ENCODE data around the gene ZFP69B. TPM values are rescaled to one million over a fixed set of nuclear protein-coding genes. Genes with fewer than 3 reads are reported as not detected.

The ZFP69B gene
- total RNA-seq (1 to 10 TPM in 5 of 9 donors, under 1 TPM in 4; 0.44 to 2.6 (median 1.1) TPM), polyA plus RNA-seq (1 to 10 TPM in 1 of 2 donors, under 1 TPM in 1; 0.42 to 1.5 TPM)
- long read RNA-seq, donor 1, result 0 reads
- long read RNA-seq, donor 2, partial matches to known transcripts, result 1 of 5 reads
- long read RNA-seq, donor 2, other reads (novel, unspliced or antisense), result 0 of 5 reads
- long read RNA-seq, donor 3, partial matches to known transcripts, result 0 of 3 reads
- long read RNA-seq, donor 3, other reads (novel, unspliced or antisense), result 2 of 3 reads

DNA sequence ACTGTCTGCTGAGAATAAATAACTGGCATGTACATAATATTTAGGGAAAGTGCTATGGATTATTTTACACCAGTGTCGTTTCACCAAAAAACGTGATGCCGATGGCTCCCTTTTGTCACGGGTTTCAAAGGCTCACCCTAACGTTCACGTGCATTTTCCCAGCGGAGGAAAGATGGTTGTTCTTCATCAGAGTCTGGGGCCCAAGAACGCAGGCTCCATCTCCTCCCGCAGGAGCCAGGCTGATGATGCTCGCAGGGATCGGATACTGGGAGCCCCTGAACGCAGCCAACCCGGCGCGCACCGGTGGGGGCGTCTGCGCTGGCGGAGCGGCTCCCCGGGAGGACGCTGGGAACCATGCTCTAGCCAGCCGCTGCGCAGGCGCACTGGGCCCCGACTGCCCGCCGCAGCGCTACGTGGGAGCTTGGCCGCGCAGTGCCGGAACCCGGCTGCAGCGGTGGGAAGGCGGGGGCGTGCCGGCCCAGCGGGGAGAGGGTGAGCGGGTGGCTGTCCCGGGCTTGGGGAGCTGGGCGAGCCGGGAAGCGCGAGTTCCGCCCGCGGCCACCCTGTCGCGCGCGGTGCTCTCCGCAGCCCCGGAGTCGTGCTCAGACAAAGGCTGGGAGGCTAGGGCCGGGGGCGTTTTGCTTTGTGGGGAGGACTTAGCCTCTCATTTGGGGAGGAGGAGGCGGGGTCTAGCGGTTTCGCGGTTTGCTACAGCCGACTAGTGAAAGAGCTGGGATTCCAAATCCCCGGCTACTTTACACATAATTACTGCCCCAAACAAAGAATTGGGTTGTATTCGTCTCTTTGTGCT lies at the start of gene ZFP69B:
TSS of gene ZFP69B (plus strand) at position 793 of the 811 bp plus-strand sequence. CDS start 486 bp downstream, outside the sequence.
- intact Hi-C loops (cut with DNase I), result loop anchor here in 1 of 10 donors (5.0 kb wide), 1 partner anchor 57 kb away; the partner anchor contains the start of gene EXO5
- Histone ChIP-seq H3K4me1 (peaks cover 0 to 16% (median 10%) of the 10 kb centered on the region in 12 donors), H3K36me3 (peaks cover 0 to 4% (median 0%) of the 10 kb centered on the region in 9 donors), H3K27me3 (no peaks in the 10 kb centered on the region), H3K27ac (peak within 1 kb of the TSS; percentile 12 to 94 (median 80)), H3K9me3 (peaks cover 0 to 48% (median 7%) of the 10 kb centered on the region in 12 donors), H3K4me3 (peak within 1 kb of the TSS; percentile 40 to 93 (median 78))
- peak; percentile 96 to 100 (median 100) for ATAC-seq
- peak; percentile 92 to 97 (median 95) for DNase-seq
- 1 to 2% (median 1%) methylated on average over 32 to 64 of the region's 64 CpGs for WGBS, 4 donors
- TF ChIP-seq, protein P1, sequence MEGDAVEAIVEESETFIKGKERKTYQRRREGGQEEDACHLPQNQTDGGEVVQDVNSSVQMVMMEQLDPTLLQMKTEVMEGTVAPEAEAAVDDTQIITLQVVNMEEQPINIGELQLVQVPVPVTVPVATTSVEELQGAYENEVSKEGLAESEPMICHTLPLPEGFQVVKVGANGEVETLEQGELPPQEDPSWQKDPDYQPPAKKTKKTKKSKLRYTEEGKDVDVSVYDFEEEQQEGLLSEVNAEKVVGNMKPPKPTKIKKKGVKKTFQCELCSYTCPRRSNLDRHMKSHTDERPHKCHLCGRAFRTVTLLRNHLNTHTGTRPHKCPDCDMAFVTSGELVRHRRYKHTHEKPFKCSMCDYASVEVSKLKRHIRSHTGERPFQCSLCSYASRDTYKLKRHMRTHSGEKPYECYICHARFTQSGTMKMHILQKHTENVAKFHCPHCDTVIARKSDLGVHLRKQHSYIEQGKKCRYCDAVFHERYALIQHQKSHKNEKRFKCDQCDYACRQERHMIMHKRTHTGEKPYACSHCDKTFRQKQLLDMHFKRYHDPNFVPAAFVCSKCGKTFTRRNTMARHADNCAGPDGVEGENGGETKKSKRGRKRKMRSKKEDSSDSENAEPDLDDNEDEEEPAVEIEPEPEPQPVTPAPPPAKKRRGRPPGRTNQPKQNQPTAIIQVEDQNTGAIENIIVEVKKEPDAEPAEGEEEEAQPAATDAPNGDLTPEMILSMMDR (IDR thresholded peaks at IDR 0.05), result peak in 3 of 12 donors; percentile 13 to 40 (median 23)
- peak in 1 of 2 donors; percentile 66 for TF ChIP-seq POLR2A (IDR thresholded peaks at IDR 0.05)

DNA sequence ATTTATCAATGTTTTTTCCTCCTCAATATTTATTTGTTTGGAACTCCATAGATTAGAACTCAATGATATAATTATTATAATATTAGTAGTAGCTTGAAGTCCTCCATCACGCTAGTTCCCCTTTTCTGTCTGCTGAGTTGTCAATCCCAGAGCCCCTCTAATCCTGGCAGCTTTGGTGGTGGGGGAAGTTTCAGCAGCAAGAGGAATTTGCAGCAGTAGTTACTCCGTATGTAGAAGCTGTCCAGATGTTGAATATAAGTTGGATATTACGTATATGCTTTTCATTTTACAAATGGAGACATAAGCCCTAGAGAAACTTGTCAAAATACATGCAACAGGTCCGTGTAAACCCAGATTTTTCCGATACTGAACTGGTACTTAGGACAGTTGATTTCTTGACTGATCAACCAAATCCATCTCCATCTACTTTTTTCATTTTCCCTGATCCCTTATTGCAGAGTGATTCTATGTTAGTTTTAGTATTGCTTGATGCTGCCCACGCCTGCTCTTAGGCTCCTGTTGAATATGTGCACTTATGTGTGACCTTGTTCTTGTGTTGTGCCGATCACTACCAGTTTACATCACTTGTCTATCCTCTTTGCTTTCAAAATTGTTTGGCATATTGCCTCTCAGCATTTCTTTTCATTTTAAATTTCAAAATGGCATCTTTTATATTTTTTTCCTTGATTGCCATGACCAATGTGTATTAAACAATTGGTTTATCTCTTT lies 48.6 kb upstream of the ZFP69B start:
- TF ChIP-seq, protein P1 (IDR thresholded peaks at IDR 0.05), result no peak
- TF ChIP-seq POLR2A (IDR thresholded peaks at IDR 0.05), result no peak
- H3K4me3 ChIP-seq, result no peak overlapping the region
- H3K9me3 ChIP-seq, result no peaks in the 10 kb centered on the region
- peaks cover 0 to 9% (median 0%) of the 10 kb centered on the region in 9 donors for H3K36me3 ChIP-seq
- peaks cover 0 to 83% (median 2%) of the 10 kb centered on the region in 12 donors for H3K4me1 ChIP-seq
- WGBS, 4 donors, result 85 to 89% (median 87%) methylated on average over 7 of the region's 7 CpGs
- H3K27me3 ChIP-seq, result no peaks in the 10 kb centered on the region
- peak overlapping the region in 1 of 12 donors; percentile 29 for H3K27ac ChIP-seq
- DNase-seq (peak in 1 of 5 donors; percentile 33), ATAC-seq (peak in 1 of 4 donors; percentile 27)
- intact Hi-C loops (cut with DNase I), result loop anchor here in 9 of 10 donors (2.0 to 10.0 kb wide), 8 partner anchors 57 to 314 kb away; partner anchors contain the start of gene COL9A2 (in 1 of the 9)

DNA sequence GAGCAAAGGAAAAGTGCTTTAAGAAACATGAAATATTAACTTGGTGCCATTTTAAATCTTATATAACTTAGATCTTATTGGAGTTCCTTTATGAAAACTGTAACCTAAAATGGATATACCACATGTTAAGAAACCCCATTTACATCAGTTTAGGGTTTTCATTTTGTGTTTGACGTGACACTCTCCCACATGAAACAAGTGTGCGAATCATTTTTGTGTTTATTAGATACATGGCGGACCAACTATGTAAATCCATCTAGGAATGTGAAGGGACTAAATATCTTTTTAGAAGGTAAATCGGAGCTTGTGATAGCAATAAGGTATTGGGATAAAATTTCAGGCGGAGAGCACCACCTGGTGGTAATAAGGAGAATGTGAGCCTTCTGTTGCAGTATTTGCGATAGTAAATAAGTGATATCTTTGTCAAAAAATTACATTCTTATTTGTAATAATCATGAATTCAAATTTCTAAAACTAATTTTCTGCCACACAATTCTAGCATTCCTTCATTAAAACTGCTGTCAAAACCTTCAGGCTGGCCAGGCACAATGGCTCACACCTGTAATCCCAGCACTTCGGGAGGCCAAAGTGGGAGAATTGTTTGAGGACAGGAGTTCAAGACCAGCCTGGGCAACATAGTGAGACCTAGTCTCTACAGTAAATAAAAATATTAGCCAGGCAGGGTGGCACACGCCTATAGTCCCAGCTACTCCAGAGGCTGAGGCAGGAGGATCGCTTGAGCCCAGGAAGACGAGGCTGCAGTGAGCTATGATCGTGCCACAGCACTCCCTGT lies 45.4 kb upstream of the ZFP69B start:
- 48 to 53% (median 49%) methylated on average over 11 of the region's 11 CpGs for WGBS, 4 donors
- DNase-seq, result peak in 1 of 5 donors; percentile 25
- Histone ChIP-seq H3K4me1 (peaks cover 0 to 53% (median 2%) of the 10 kb centered on the region in 12 donors), H3K27ac (peak overlapping the region in 2 of 12 donors; percentile 13 to 67), H3K4me3 (peak overlapping the region in 1 of 12 donors; percentile 8), H3K36me3 (peaks cover 0 to 35% (median 2%) of the 10 kb centered on the region in 9 donors), H3K27me3 (no peaks in the 10 kb centered on the region), H3K9me3 (no peaks in the 10 kb centered on the region)
- ATAC-seq, result peak in 2 of 4 donors; percentile 57 to 61
- TF ChIP-seq, protein P1 (IDR thresholded peaks at IDR 0.05), result peak; percentile 74 to 92 (median 86)
- TF ChIP-seq POLR2A (IDR thresholded peaks at IDR 0.05), result no peak
- intact Hi-C loops (cut with DNase I), result loop anchor here (1.0 to 10.0 kb wide), 10 partner anchors 60 to 318 kb away; partner anchors contain the start of gene COL9A2 (in 1 of the 10)

All from heart left ventricle (tissue), 16 donors.